Testis (tissue), 2 donors: ENCODE results near the gene CDC14A.

Experiments used
- CTCF ChIP-seq, 3 experiments: fragments of 450-650 bp in 2 of 3; fragments of 200-600 bp in 1 of 3; sonication (generic) in 1 of 3; IDR thresholded peaks; one replicate each; pipeline ENCODE4 v1.5.1; 2016 to 2019; ENCODE audit warnings: antibody characterized with exemption in 3 of 3, mild to moderate bottlenecking in 2 of 3, moderate library complexity in 1 of 3
- POLR2A ChIP-seq: fragments of 450-650 bp; IDR thresholded peaks from one replicate; pipeline ENCODE4 v1.6.1; 2017; ENCODE audit warnings: antibody characterized with exemption, mild to moderate bottlenecking, moderate library complexity

DNA sequence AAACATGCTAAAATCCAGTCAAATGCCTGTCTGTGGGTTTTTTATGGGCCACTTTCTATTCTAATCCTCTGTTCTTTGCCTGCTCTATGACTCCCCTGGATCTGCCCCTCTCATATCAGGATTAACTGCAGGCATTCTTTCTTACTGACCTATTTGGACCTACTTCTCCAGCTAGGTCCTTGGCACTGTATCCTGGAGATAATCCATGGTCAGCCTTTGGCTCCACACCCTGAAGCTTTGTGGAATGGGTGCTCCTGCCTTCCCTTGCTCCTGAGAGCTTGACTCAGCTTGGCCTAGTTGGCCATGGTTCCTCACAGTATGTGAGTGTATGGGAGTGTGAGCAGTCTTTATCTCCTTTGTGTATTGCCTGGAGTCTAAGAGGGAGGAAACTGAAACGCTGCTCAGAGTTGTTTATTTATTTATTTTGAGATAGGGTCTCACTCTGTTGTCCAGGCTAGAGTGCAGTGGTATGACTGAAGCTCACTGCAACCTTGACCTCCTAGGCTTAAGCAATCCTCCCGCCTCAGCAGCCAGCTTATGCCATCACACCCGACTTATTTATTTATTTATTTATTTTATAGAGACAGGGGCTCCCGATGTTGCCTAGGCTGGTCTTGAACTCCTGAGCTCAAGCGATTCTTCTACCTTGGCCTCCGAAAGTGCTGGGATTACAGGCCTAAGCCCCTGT is 28.7 kb upstream of the CDC14A start:
- TF ChIP-seq CTCF (IDR thresholded peaks at IDR 0.05): no peak
- no peak for TF ChIP-seq POLR2A
